ENCODE data around the gene GAS2L1. TPM values are rescaled to one million over a fixed set of nuclear protein-coding genes. Genes with fewer than 3 reads are reported as not detected.

The GAS2L1 gene
- total and polyA plus RNA-seq, 2 donors (not counting 1 experiment from before 2014, with no cell fraction given), result 0.25 TPM; not detected in 1

DNA sequence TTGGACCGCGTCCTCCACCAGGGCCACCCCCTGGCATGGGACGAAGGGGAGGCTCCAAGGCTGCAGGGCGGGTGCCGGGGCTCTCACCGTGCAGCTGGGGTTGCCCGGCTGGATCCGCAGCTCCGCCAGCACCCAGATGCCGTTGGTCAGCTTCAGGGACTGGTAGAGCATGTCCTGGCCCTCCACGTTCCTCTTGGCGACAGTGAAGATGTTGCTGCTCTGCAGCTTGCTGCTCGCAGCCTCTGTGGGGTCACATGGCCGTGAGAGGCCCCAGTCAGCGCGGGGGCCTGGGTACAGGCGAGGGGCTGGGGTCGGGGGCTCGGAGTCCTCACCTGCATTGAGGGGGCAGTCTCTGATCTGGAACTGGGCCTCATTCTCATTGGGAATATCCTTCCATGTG is 23.8 kb downstream of the GAS2L1 start:
- no peaks in the 10 kb centered on the region for H3K79me2 ChIP-seq (ENCODE audit: control insufficient read depth, insufficient read depth, low read length)
- Mint-ChIP-seq H3K27ac (no peak overlapping the region), H3K9me3 (ENCODE audit: insufficient read depth) (no peaks in the 10 kb centered on the region), H3K4me3 (no peak overlapping the region), H3K4me1 (no peaks in the 10 kb centered on the region), H3K27me3 (no peaks in the 10 kb centered on the region)
- no peak overlapping the region for H3K4me2 ChIP-seq (replicated peaks; ENCODE audit: low read depth, low read length, poor library complexity, severe bottlenecking)
- intact Hi-C loops (cut with micrococcal nuclease), result no loop called here
- H3K9ac ChIP-seq (ENCODE audit: low read length), result no peak overlapping the region
- POLR2A ChIA-PET, result interaction anchor here (0.6 kb wide), 1 partner anchor 520 kb away, joined by 3 read pairs; no protein-coding TSS in a partner anchor
- H4K20me1 ChIP-seq (ENCODE audit: control insufficient read depth, insufficient read depth, low read length, poor library complexity, severe bottlenecking), result peaks cover 46% of the 10 kb centered on the region
- H3K36me3 ChIP-seq (replicated peaks in 1 of 2; ENCODE audit: control extremely low read depth in 1 of 2, control insufficient read depth in 1 of 2, extremely low read depth in 1 of 2, insufficient read depth in 2 of 2, low read length in 1 of 2), result peaks cover 0 to 75% of the 10 kb centered on the region in 2 experiments
- no peaks in the 10 kb centered on the region for H3K27me3 ChIP-seq (replicated peaks in 1 of 4; ENCODE audit: control extremely low read depth in 1 of 4, control insufficient read depth in 3 of 4, insufficient read depth in 4 of 4, low read length in 3 of 4)
- DNase-seq (no peak), ATAC-seq (ENCODE audit: low read depth) (no peak)
- 99% methylated on average over 19 of the region's 19 CpGs for WGBS (ENCODE audit: insufficient coverage)
- TF ChIP-seq, protein P1, sequence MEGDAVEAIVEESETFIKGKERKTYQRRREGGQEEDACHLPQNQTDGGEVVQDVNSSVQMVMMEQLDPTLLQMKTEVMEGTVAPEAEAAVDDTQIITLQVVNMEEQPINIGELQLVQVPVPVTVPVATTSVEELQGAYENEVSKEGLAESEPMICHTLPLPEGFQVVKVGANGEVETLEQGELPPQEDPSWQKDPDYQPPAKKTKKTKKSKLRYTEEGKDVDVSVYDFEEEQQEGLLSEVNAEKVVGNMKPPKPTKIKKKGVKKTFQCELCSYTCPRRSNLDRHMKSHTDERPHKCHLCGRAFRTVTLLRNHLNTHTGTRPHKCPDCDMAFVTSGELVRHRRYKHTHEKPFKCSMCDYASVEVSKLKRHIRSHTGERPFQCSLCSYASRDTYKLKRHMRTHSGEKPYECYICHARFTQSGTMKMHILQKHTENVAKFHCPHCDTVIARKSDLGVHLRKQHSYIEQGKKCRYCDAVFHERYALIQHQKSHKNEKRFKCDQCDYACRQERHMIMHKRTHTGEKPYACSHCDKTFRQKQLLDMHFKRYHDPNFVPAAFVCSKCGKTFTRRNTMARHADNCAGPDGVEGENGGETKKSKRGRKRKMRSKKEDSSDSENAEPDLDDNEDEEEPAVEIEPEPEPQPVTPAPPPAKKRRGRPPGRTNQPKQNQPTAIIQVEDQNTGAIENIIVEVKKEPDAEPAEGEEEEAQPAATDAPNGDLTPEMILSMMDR (IDR thresholded peaks at IDR 0.05), result no peak
- TF ChIP-seq EZH2 (IDR thresholded peaks at IDR 0.05; ENCODE audit: borderline replicate concordance, insufficient read depth, low read depth, low read length, poor library complexity, severe bottlenecking), result no peak
- H2AFZ ChIP-seq (ENCODE audit: insufficient read depth, low read depth, low read length, poor library complexity, severe bottlenecking), result no peak overlapping the region
- no peak overlapping the region for H3K4me3 ChIP-seq (ENCODE audit: control extremely low read depth in 1 of 5, extremely low read depth in 1 of 5, insufficient read depth in 1 of 5, low read depth in 2 of 5, low read length in 4 of 5)
- no peak overlapping the region for H3K27ac ChIP-seq (ENCODE audit: low read length in 2 of 2)
- no peaks in the 10 kb centered on the region for H3K9me3 ChIP-seq (ENCODE audit: control extremely low read depth in 1 of 3, control insufficient read depth in 2 of 3, insufficient read depth in 1 of 3, low read length in 2 of 3)
- CTCF ChIA-PET, result no interaction called here
- H3K4me1 ChIP-seq (ENCODE audit: control insufficient read depth in 2 of 2, insufficient read depth in 2 of 2, low read length in 2 of 2), result no peaks in the 10 kb centered on the region

DNA sequence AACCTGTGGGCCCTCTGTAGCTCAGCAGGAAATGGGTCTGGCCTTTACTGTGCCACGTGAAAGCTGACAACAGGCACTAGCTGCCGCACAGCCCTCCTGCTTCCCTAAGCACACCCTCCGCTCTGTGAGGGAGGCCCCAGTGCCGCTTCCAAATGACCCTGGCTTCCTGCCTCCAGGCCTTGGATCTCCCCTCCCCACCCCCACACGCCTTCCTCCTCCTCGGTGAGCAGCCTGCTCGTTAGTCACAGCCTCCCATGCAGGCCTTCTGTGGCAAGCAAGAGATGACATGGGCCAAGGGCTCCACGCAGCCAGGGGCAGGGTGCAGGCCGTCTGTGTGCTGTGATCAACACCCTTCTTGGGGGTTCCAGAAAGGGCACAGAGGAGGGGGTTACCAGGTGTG is 24.3 kb downstream of the GAS2L1 start:
- no peak overlapping the region for H2AFZ ChIP-seq (ENCODE audit: insufficient read depth, low read depth, low read length, poor library complexity, severe bottlenecking)
- H3K9ac ChIP-seq (ENCODE audit: low read length), result no peak overlapping the region
- no peaks in the 10 kb centered on the region for H3K27me3 ChIP-seq (replicated peaks in 1 of 4; ENCODE audit: control extremely low read depth in 1 of 4, control insufficient read depth in 3 of 4, insufficient read depth in 4 of 4, low read length in 3 of 4)
- H3K27ac Mint-ChIP-seq, result no peak overlapping the region
- no peak overlapping the region for H3K27ac ChIP-seq (ENCODE audit: low read length in 2 of 2)
- H3K9me3 Mint-ChIP-seq (ENCODE audit: insufficient read depth), result no peaks in the 10 kb centered on the region
- no peak overlapping the region for H3K4me3 ChIP-seq (ENCODE audit: control extremely low read depth in 1 of 5, extremely low read depth in 1 of 5, insufficient read depth in 1 of 5, low read depth in 2 of 5, low read length in 4 of 5)
- ChIA-PET CTCF (no interaction called here), POLR2A (interaction anchor here (0.6 kb wide), 1 partner anchor 519 kb away, joined by 3 read pairs; no protein-coding TSS in a partner anchor)
- intact Hi-C loops (cut with micrococcal nuclease), result no loop called here
- H3K4me2 ChIP-seq (replicated peaks; ENCODE audit: low read depth, low read length, poor library complexity, severe bottlenecking), result no peak overlapping the region
- H3K36me3 ChIP-seq (replicated peaks in 1 of 2; ENCODE audit: control extremely low read depth in 1 of 2, control insufficient read depth in 1 of 2, extremely low read depth in 1 of 2, insufficient read depth in 2 of 2, low read length in 1 of 2), result peaks cover 0 to 80% of the 10 kb centered on the region in 2 experiments
- peaks cover 51% of the 10 kb centered on the region for H4K20me1 ChIP-seq (ENCODE audit: control insufficient read depth, insufficient read depth, low read length, poor library complexity, severe bottlenecking)
- H3K4me3 Mint-ChIP-seq, result no peak overlapping the region
- TF ChIP-seq, protein P1 (IDR thresholded peaks at IDR 0.05), result no peak
- no peak for TF ChIP-seq EZH2 (IDR thresholded peaks at IDR 0.05; ENCODE audit: borderline replicate concordance, insufficient read depth, low read depth, low read length, poor library complexity, severe bottlenecking)
- no peaks in the 10 kb centered on the region for H3K4me1 Mint-ChIP-seq
- H3K79me2 ChIP-seq (ENCODE audit: control insufficient read depth, insufficient read depth, low read length), result no peaks in the 10 kb centered on the region
- H3K4me1 ChIP-seq (ENCODE audit: control insufficient read depth in 2 of 2, insufficient read depth in 2 of 2, low read length in 2 of 2), result no peaks in the 10 kb centered on the region
- no peaks in the 10 kb centered on the region for H3K27me3 Mint-ChIP-seq
- no peaks in the 10 kb centered on the region for H3K9me3 ChIP-seq (ENCODE audit: control extremely low read depth in 1 of 3, control insufficient read depth in 2 of 3, insufficient read depth in 1 of 3, low read length in 2 of 3)
- ATAC-seq (ENCODE audit: low read depth) (no peak), DNase-seq (no peak)
- 89% methylated on average over 7 of the region's 9 CpGs for WGBS (ENCODE audit: insufficient coverage)

Measured in B cell (primary cell).